Ishikawa (cell line): ENCODE measurements around the gene LST1.

Experiments
- CEBPB ChIP-seq: IDR thresholded peaks from 2 replicates; pipeline ENCODE4 v1.6.1; 2012
- CREB1 ChIP-seq: IDR thresholded peaks from 2 replicates; pipeline ENCODE4 v1.6.1; 2012; ENCODE audit warnings: low read depth
- EGR1 ChIP-seq: IDR thresholded peaks from 2 replicates; pipeline ENCODE4 v1.6.1; 2012
- EP300 ChIP-seq: IDR thresholded peaks from 2 replicates; pipeline ENCODE4 v1.6.1; 2012; ENCODE audit warnings: borderline replicate concordance
- FOXM1 ChIP-seq: IDR thresholded peaks from 2 replicates; pipeline ENCODE4 v1.6.1; 2012; ENCODE audit warnings: low read depth, borderline replicate concordance
- NFIC ChIP-seq: IDR thresholded peaks from 2 replicates; pipeline ENCODE4 v1.6.1; 2012
- RAD21 ChIP-seq: IDR thresholded peaks from 2 replicates; pipeline ENCODE4 v1.6.1; 2012; ENCODE audit warnings: low read depth
- TAF1 ChIP-seq: IDR thresholded peaks from 2 replicates; pipeline ENCODE4 v1.6.1; 2012; ENCODE audit warnings: low read depth, mild to moderate bottlenecking
- TCF12 ChIP-seq: IDR thresholded peaks from 2 replicates; pipeline ENCODE4 v1.6.1; 2012; ENCODE audit warnings: low read depth
- TEAD4 ChIP-seq: IDR thresholded peaks from 2 replicates; pipeline ENCODE4 v1.6.1; 2012
- YY1 ChIP-seq: IDR thresholded peaks from 2 replicates; pipeline ENCODE4 v1.6.1; 2012; ENCODE audit warnings: low read depth
- ZBTB7A ChIP-seq: IDR thresholded peaks from 2 replicates; pipeline ENCODE4 v1.6.1; 2012; ENCODE audit warnings: low read depth
- TF ChIP-seq, protein P1 (sequence below): IDR thresholded peaks from 2 replicates; pipeline ENCODE4 v1.6.1; 2012; ENCODE audit warnings: low read depth, mild to moderate bottlenecking
- TF ChIP-seq, protein P2 (sequence below): IDR thresholded peaks from 2 replicates; pipeline ENCODE4 v1.6.1; 2012
- TF ChIP-seq, protein P3 (sequence below): IDR thresholded peaks from 2 replicates; pipeline ENCODE4 v1.6.1; 2012

LST1 gene

GRCh38 chr6:31586008-31586407, at the start of gene LST1:
Gene LST1 (plus strand): TSS chr6:31586277. CDS start chr6:31587300, 1,023 bp downstream.
- TF ChIP-seq TCF12 (no peak), CREB1 (no peak), FOXM1 (no peak)
- TF ChIP-seq, protein P1, sequence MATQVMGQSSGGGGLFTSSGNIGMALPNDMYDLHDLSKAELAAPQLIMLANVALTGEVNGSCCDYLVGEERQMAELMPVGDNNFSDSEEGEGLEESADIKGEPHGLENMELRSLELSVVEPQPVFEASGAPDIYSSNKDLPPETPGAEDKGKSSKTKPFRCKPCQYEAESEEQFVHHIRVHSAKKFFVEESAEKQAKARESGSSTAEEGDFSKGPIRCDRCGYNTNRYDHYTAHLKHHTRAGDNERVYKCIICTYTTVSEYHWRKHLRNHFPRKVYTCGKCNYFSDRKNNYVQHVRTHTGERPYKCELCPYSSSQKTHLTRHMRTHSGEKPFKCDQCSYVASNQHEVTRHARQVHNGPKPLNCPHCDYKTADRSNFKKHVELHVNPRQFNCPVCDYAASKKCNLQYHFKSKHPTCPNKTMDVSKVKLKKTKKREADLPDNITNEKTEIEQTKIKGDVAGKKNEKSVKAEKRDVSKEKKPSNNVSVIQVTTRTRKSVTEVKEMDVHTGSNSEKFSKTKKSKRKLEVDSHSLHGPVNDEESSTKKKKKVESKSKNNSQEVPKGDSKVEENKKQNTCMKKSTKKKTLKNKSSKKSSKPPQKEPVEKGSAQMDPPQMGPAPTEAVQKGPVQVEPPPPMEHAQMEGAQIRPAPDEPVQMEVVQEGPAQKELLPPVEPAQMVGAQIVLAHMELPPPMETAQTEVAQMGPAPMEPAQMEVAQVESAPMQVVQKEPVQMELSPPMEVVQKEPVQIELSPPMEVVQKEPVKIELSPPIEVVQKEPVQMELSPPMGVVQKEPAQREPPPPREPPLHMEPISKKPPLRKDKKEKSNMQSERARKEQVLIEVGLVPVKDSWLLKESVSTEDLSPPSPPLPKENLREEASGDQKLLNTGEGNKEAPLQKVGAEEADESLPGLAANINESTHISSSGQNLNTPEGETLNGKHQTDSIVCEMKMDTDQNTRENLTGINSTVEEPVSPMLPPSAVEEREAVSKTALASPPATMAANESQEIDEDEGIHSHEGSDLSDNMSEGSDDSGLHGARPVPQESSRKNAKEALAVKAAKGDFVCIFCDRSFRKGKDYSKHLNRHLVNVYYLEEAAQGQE = no peak
- TF ChIP-seq, protein P2, sequence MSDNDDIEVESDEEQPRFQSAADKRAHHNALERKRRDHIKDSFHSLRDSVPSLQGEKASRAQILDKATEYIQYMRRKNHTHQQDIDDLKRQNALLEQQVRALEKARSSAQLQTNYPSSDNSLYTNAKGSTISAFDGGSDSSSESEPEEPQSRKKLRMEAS = no peak

DNA sequence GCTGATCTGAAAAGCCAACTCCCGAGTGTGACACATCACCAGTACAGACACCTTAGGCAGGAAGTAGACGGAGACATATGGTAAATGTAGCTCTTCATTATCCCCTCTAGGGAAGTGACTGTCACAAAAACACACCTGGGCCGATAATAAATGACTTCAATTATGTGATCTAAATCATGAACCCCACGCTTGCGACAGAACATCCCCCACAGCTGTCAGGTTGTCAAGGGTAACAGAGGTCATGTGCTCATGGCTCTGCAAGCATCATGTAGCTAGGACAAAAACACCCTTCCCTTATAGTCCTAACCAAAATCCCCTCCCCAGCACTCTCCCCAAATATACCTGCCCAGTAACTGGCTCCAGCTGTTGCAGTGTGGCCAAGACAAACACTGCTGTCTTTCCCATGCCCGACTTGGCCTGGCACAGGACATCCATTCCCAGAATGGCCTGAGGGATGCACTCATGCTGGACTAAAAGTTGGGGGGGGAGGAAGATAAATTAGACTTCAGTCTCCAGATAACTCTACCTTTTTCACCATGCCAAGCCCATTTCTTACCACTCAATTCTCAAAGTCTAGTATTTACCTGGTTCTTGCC, 47.2 kb upstream of the LST1 start:
- TF ChIP-seq TCF12 (no peak), NFIC (no peak), EGR1 (no peak)

DNA sequence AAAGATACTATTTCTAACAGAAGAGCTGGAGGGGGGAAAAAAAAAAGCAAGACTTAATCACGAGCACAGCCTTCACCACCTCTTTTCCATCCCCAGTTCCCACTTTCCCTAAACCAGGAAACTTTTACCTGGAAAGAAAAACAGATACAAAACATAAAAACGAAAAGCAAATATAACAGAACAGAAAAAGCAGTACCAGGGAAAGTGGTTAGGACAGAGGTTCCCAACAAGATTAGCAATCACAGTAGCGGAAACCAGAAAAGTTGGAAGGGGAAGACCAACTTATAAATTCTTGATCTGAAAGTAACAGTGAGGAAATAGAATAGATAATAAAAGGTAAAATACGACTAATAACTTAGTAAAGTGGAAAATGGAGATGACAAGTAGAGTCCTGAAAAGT, 45.4 kb upstream of the LST1 start:
- TF ChIP-seq NFIC = no peak

DNA sequence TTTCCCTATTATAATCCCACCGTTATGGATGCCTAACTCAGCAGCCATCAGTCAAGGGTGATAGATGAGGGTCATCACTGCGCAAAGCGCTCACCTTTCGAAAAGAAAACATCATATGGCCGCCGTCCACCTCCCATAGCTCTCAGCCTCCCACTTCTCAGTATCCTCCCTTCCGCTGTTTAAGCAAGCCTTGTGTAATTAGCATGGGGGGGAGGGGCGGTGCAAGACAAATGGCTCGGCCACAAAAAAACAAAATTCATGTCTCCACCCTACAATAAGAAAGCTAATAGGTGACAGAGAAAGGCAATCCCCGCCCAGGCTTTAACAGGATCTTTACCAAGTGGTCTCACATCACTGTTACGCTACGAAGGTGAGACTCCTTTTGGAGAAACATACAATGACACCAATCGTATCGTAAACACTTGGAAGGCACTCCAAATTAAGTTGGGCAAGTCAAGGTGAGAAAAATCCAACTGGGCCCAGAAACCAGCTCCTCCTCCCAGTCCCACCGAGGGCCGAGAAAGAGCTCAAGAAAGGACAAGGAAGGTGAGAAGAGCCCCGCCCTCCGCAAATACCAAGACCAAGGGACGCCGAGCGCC, 44.9 kb upstream of the LST1 start:
- peak; percentile 17; the same call in 1 of the 2 replicates for TF ChIP-seq TEAD4
- TF ChIP-seq, protein P1 = no peak

- no peak for TF ChIP-seq CREB1
- TF ChIP-seq, protein P2 = peak; percentile 92
- peak; percentile 39; the same call in 1 of the 2 replicates for TF ChIP-seq TEAD4
- TF ChIP-seq, protein P1 = no peak
- TF ChIP-seq TCF12 = peak; percentile 37; the same call in 1 of the 2 replicates
- no peak for TF ChIP-seq EGR1
- TF ChIP-seq CEBPB = no peak; the same call in 1 of the 2 replicates
- TF ChIP-seq FOXM1 = peak; percentile 42; the same call in 1 of the 2 replicates
- TF ChIP-seq, protein P3, sequence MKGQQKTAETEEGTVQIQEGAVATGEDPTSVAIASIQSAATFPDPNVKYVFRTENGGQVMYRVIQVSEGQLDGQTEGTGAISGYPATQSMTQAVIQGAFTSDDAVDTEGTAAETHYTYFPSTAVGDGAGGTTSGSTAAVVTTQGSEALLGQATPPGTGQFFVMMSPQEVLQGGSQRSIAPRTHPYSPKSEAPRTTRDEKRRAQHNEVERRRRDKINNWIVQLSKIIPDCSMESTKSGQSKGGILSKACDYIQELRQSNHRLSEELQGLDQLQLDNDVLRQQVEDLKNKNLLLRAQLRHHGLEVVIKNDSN = no peak
- no peak for TF ChIP-seq NFIC
- no peak for TF ChIP-seq RAD21
- TF ChIP-seq ZBTB7A = no peak
- TF ChIP-seq YY1 = peak; percentile 94
- TF ChIP-seq EP300 = no peak
- TF ChIP-seq TAF1 = peak; percentile 99
These were observed 44.2 kb upstream of the LST1 start, which contains the start of gene DDX39B for GRCh38 chr6:31541658-31542521. Gene DDX39B (minus strand): TSS chr6:31542003. CDS start chr6:31540532, 1,471 bp downstream.
